Sigmoid colon (tissue), 3 donors: ENCODE measurements around the gene MAPK8IP2.

Experiments used
- POLR2A ChIP-seq, 2 donors: fragments of 450-650 bp; IDR thresholded peaks; one replicate each; pipeline ENCODE4 v1.6.1; 2016; ENCODE audit warnings: antibody characterized with exemption in 2 of 2, mild to moderate bottlenecking in 2 of 2, moderate library complexity in 2 of 2
- TF ChIP-seq, protein P1 (sequence below), 4 experiments: fragments of 450-650 bp in 3 of 4; fragments of 200-600 bp in 1 of 4; IDR thresholded peaks; one replicate each; pipeline ENCODE4 v1.5.1; 2016 to 2019; ENCODE audit warnings: antibody characterized with exemption in 4 of 4, mild to moderate bottlenecking in 3 of 4, moderate library complexity in 2 of 4

DNA sequence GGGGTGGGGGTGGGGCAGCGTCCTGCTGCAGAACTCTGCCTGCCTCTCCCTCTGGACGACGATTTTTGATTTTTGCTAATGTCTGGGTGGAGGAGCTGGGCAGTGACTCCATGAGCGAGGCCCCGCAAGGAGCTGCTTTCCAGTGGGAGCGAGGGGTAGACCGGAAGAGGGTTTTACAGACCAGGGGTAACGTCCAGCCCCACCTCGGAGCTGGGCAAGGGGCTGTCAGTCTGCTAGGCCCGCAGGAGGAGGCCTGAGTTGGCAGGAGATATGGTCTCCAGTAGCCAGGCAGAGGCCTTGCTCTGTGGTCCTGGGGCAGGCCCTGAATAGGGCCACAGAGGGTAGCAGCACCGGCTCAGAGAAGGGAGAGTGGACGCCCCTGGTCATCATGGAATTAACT, 9.0 kb downstream of the MAPK8IP2 start:
- TF ChIP-seq, protein P1, sequence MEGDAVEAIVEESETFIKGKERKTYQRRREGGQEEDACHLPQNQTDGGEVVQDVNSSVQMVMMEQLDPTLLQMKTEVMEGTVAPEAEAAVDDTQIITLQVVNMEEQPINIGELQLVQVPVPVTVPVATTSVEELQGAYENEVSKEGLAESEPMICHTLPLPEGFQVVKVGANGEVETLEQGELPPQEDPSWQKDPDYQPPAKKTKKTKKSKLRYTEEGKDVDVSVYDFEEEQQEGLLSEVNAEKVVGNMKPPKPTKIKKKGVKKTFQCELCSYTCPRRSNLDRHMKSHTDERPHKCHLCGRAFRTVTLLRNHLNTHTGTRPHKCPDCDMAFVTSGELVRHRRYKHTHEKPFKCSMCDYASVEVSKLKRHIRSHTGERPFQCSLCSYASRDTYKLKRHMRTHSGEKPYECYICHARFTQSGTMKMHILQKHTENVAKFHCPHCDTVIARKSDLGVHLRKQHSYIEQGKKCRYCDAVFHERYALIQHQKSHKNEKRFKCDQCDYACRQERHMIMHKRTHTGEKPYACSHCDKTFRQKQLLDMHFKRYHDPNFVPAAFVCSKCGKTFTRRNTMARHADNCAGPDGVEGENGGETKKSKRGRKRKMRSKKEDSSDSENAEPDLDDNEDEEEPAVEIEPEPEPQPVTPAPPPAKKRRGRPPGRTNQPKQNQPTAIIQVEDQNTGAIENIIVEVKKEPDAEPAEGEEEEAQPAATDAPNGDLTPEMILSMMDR (IDR thresholded peaks at IDR 0.05): no peak
- no peak for TF ChIP-seq POLR2A (IDR thresholded peaks at IDR 0.05)
